K562 (cell line): Measurements from ENCODE around the gene MMP21. TPM values are rescaled to one million over a fixed set of nuclear protein-coding genes. Genes with fewer than 3 reads are reported as not detected.

ENCODE experiments used
- ATAC-seq: fragments of 200-7000 bp; cut with Tn5 transposase; 3 replicates; pipeline ENCODE4 v1.9.1; 2020; ENCODE audit warnings: moderate library complexity
- BruUV-seq: library from RNA; stranded (reverse); fragments of 400-500 nt; replicated peaks from 2 replicates; lab custom pipeline; 2021; lab: Mats Ljungman, UMichigan
- CTCF ChIA-PET: fragments of 300-600 bp; formaldehyde crosslinking; extraction: SDS; loops from one replicate; lab custom pipeline; 2021; ENCODE audit warnings: low intra/inter-chr PET ratio; lab: Yijun Ruan, JAX
- POLR2A ChIA-PET: fragments of 300-600, 350-650 bp; sonication (Branson Sonifier 250); formaldehyde crosslinking; extraction: SDS; loops from one replicate; lab custom pipeline; 2021; ENCODE audit warnings: antibody characterized with exemption, inconsistent platforms; lab: Yijun Ruan, JAX
- DNase-seq, 4 experiments: peaks; one replicate each; pipeline versions ENCODE4 v3.0.0 to v3.0.0-alpha.2; 2011 to 2018; ENCODE audit warnings: low spot score in 3 of 4, mixed read lengths in 3 of 4; ENCODE audit errors: extremely low read depth in 1 of 4
- FAIRE-seq: peaks from 2 replicates; lab custom pipeline; 2011; peaks lifted over from hg19 to GRCh38; lab: Jason Lieb, UNC
- H2AFZ ChIP-seq: 2 replicates; pipeline ENCODE4 v1.6.0; 2011; ENCODE audit warnings: low read depth, low read length, control low read depth, inconsistent platforms
- H3K27ac ChIP-seq: fragments of 200-600 bp; 3 replicates; pipeline ENCODE4 v1.8.0; 2011; ENCODE audit warnings: low read depth, mild to moderate bottlenecking, control low read depth, inconsistent platforms, low read length, moderate library complexity, mixed read lengths; ENCODE audit errors: extremely low read depth
- H3K27me3 ChIP-seq, 2 experiments: fragments of 300-600 bp in 1 of 2; 2 replicates in 1 of 2; 3 replicates in 1 of 2; pipeline versions ENCODE4 v1.6.0 to v1.8.0; 2011; ENCODE audit warnings: inconsistent platforms in 2 of 2, low read length in 2 of 2, mild to moderate bottlenecking in 1 of 2, mixed read lengths in 1 of 2, moderate library complexity in 1 of 2; ENCODE audit not compliant: control insufficient read depth in 2 of 2, insufficient read depth in 2 of 2
- H3K36me3 ChIP-seq: fragments of 300-600 bp; 3 replicates; pipeline ENCODE4 v1.8.0; 2011; ENCODE audit warnings: mild to moderate bottlenecking, low read length, inconsistent platforms; ENCODE audit not compliant: control insufficient read depth, insufficient read depth
- H3K4me1 ChIP-seq, 2 experiments: fragments of 200-600 bp in 1 of 2; replicated peaks in 1 of 2; 2 replicates in 1 of 2; 3 replicates in 1 of 2; pipeline versions ENCODE4 v1.5.1 to v1.8.0; 2011; ENCODE audit warnings: inconsistent platforms in 2 of 2, low read length in 2 of 2, mild to moderate bottlenecking in 1 of 2, mixed read lengths in 1 of 2, moderate library complexity in 1 of 2; ENCODE audit not compliant: control insufficient read depth in 2 of 2, insufficient read depth in 2 of 2
- H3K4me2 ChIP-seq: 2 replicates; pipeline ENCODE4 v1.6.1; 2011; ENCODE audit warnings: low read length, control low read depth, inconsistent platforms, mixed read lengths; ENCODE audit not compliant: insufficient read depth
- H3K4me3 ChIP-seq: fragments of 200-600 bp; sonication (generic), shearing (Covaris generic); 2 replicates; pipeline ENCODE4 v1.5.1; 2016; ENCODE audit warnings: control low read depth, inconsistent platforms
- H3K79me2 ChIP-seq: fragments of 200-600 bp; 3 replicates; pipeline ENCODE4 v1.8.0; 2011; ENCODE audit warnings: low read length, inconsistent platforms; ENCODE audit not compliant: control insufficient read depth, insufficient read depth
- H3K9ac ChIP-seq, 2 experiments: 2 replicates each; pipeline versions ENCODE4 v1.6.0 to v1.6.1; 2011; ENCODE audit warnings: low read depth in 2 of 2, low read length in 2 of 2, control low read depth in 1 of 2, inconsistent platforms in 1 of 2, mild to moderate bottlenecking in 1 of 2, mixed read lengths in 1 of 2; ENCODE audit not compliant: insufficient read depth in 1 of 2
- H3K9me1 ChIP-seq: one replicate; pipeline ENCODE4 v1.6.0; 2011; ENCODE audit warnings: inconsistent platforms, mild to moderate bottlenecking, low read length, moderate library complexity; ENCODE audit not compliant: control insufficient read depth, insufficient read depth
- H3K9me3 ChIP-seq: replicated peaks from 2 replicates; pipeline ENCODE4 v1.5.1; 2011; ENCODE audit warnings: low read depth, low read length, inconsistent platforms; ENCODE audit not compliant: control insufficient read depth, insufficient read depth
- H4K20me1 ChIP-seq: replicated peaks from 2 replicates; pipeline ENCODE4 v1.6.1; 2011; ENCODE audit warnings: low read length, inconsistent platforms, mixed read lengths; ENCODE audit not compliant: control insufficient read depth, insufficient read depth
- EZH2 ChIP-seq: IDR thresholded peaks from 2 replicates; pipeline ENCODE4 v1.6.1; 2012; ENCODE audit warnings: low read depth, mild to moderate bottlenecking, inconsistent platforms, low read length, borderline replicate concordance
- RAD21 ChIP-seq, 2 experiments: fragments of 250-450 bp in 1 of 2; fragments of 450-650 bp in 1 of 2; sonication (Bioruptor Pico) in 1 of 2; formaldehyde crosslinking in 1 of 2; IDR thresholded peaks in 1 of 2; conservative IDR thresholded peaks in 1 of 2; 2 replicates each; pipeline versions ENCODE4 v1.4.0 to v1.8.0; 2020 to 2022; ENCODE audit warnings: mild to moderate bottlenecking in 2 of 2, moderate library complexity in 1 of 2
- ZNF551 ChIP-seq: fragments of 250-450 bp; sonication (Bioruptor Pico); IDR thresholded peaks from 2 replicates; pipeline ENCODE4 v1.5.0; 2021; ENCODE audit warnings: mild to moderate bottlenecking, moderate library complexity
- WGBS: fragments of 100-300 bp; shearing (Covaris generic); methylation state at CpG from one replicate; pipeline ENCODE4 v1.1.6; 2016; ENCODE audit warnings: low coverage, mixed read lengths; ENCODE audit not compliant: insufficient coverage; ENCODE audit errors: missing lambda C conversion rate; 5-methylcytosine and 5-hydroxymethylcytosine counted together
- in situ Hi-C: fragments of 300-500 bp; cut with MboI; formaldehyde crosslinking; loops from 4 replicates; pipeline ENCODE4 v1.15.0; 2018; ENCODE audit warnings: inconsistent platforms, mixed read lengths
- intact Hi-C: fragments of 100-400 bp; cut with micrococcal nuclease; formaldehyde crosslinking; loops from 2 replicates; pipeline ENCODE4 v1.14.2; 2022
- polyA plus RNA-seq, 8 experiments: library from polyadenylated mRNA; depleted of rRNA in 4 of 8; stranded (reverse) in 5 of 8; unstranded in 3 of 8; fragments of >200 nt; fragmentation: Nextera tagmentation in 2 of 8; fragmentation: Illumina TruSeq in 1 of 8; extraction: Ambion mirVana in 2 of 8; extraction: Trizol in 1 of 8; gene quantifications; 2 replicates each; pipeline versions ENCODE4 v1.2.1 to v1.2.3, GENCODE V29; 2011 to 2014; ENCODE audit warnings: inconsistent platforms in 1 of 8, missing spikeins in 1 of 8
- total RNA-seq, 7 experiments: library from RNA; depleted of rRNA in 6 of 7; stranded (reverse); fragments of >200 nt in 6 of 7; fragmentation: Illumina TruSeq in 2 of 7; extraction: Trizol in 2 of 7; gene quantifications; 2 replicates each; pipeline versions ENCODE4 v1.2.1 to v1.2.3, GENCODE V29; 2011 to 2021; ENCODE audit warnings: low replicate concordance in 1 of 7
- TF ChIP-seq, protein P1 (sequence below), 3 experiments: IDR thresholded peaks in 2 of 3; conservative IDR thresholded peaks in 1 of 3; 2 replicates each; pipeline ENCODE4 v1.5.1; 2011 to 2012; ENCODE audit warnings: low read length in 3 of 3, mild to moderate bottlenecking in 3 of 3, control low read depth in 2 of 3, improper control_type of control experiment in 1 of 3, inconsistent platforms in 1 of 3, low read depth in 1 of 3, mixed read lengths in 1 of 3, moderate library complexity in 1 of 3; ENCODE audit not compliant: insufficient read depth in 2 of 3

The MMP21 gene
- total and polyA plus RNA-seq, 9 of the 15 experiments (the other 6 are each of a cell fraction or from before 2014, with no cell fraction given), result not detected

- ATAC-seq, result no peak
Observed at GRCh38 chr10:125742465-125742864, 33.2 kb downstream of the MMP21 start.

More at GRCh38 chr10:125742465-125742864, 33.2 kb downstream of the MMP21 start:
- H3K4me2 ChIP-seq, result no peak overlapping the region
- no peaks in the 10 kb centered on the region for H3K27me3 ChIP-seq
- in situ Hi-C loops, result no loop called here
- H3K27ac ChIP-seq, result no peak overlapping the region
- TF ChIP-seq, protein P1, sequence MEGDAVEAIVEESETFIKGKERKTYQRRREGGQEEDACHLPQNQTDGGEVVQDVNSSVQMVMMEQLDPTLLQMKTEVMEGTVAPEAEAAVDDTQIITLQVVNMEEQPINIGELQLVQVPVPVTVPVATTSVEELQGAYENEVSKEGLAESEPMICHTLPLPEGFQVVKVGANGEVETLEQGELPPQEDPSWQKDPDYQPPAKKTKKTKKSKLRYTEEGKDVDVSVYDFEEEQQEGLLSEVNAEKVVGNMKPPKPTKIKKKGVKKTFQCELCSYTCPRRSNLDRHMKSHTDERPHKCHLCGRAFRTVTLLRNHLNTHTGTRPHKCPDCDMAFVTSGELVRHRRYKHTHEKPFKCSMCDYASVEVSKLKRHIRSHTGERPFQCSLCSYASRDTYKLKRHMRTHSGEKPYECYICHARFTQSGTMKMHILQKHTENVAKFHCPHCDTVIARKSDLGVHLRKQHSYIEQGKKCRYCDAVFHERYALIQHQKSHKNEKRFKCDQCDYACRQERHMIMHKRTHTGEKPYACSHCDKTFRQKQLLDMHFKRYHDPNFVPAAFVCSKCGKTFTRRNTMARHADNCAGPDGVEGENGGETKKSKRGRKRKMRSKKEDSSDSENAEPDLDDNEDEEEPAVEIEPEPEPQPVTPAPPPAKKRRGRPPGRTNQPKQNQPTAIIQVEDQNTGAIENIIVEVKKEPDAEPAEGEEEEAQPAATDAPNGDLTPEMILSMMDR (IDR thresholded peaks at IDR 0.05 in 2 of 3, conservative IDR thresholded peaks at IDR 0.05 in 1 of 3; ENCODE audit: insufficient read depth in 2 of 3, low read depth in 1 of 3, low read length in 3 of 3), result peak in 1 of 3 experiments; percentile 30; a peak in 2 of 6 replicates
- peak in 1 of 2 experiments; percentile 16; a peak in 1 of 4 replicates for TF ChIP-seq RAD21 (CRISPR knock-in tag; conservative IDR thresholded peaks at IDR 0.05 in 1 of 2, IDR thresholded peaks at IDR 0.05 in 1 of 2)
- no peak for TF ChIP-seq EZH2
- TF ChIP-seq ZNF551 (CRISPR knock-in tag), result no peak
- WGBS, result 67% methylated on average over 1 of the region's 2 CpGs
- no peak overlapping the region for H2AFZ ChIP-seq
- ChIA-PET POLR2A (no interaction called here), CTCF (no interaction called here)
- H3K9me3 ChIP-seq, result no peaks in the 10 kb centered on the region
- H3K9ac ChIP-seq, result no peak overlapping the region
- BruUV-seq, result no TSS peak
- no peaks in the 10 kb centered on the region for H3K4me1 ChIP-seq
- no peaks in the 10 kb centered on the region for H3K79me2 ChIP-seq
- peaks cover 76% of the 10 kb centered on the region for H3K36me3 ChIP-seq
- FAIRE-seq (no peak), DNase-seq (peak in 1 of 4 experiments; percentile 7)
- no peaks in the 10 kb centered on the region for H3K9me1 ChIP-seq
- no peak overlapping the region for H3K4me3 ChIP-seq
- intact Hi-C loops, result no loop called here
- H4K20me1 ChIP-seq, result no peaks in the 10 kb centered on the region
